GM12875 (cell line): ENCODE data around the gene SHOX.
"Not testable (repeated sequence)": the region's sequence is repeated elsewhere in the genome, so short reads cannot be mapped to it uniquely, and the experiment has no call there.

Source experiments
- H3K4me3 ChIP-seq: one replicate; pipeline ENCODE4 v1.5.1; 2011; ENCODE audit warnings: low read depth, low read length, control low read depth
- TF ChIP-seq, protein P1 (sequence below): IDR thresholded peaks from 2 replicates; pipeline ENCODE4 v1.5.1; 2011; ENCODE audit warnings: low read depth, mild to moderate bottlenecking, control low read depth, inconsistent platforms, low read length, moderate library complexity, borderline replicate concordance; ENCODE audit not compliant: insufficient read depth

Gene SHOX

DNA sequence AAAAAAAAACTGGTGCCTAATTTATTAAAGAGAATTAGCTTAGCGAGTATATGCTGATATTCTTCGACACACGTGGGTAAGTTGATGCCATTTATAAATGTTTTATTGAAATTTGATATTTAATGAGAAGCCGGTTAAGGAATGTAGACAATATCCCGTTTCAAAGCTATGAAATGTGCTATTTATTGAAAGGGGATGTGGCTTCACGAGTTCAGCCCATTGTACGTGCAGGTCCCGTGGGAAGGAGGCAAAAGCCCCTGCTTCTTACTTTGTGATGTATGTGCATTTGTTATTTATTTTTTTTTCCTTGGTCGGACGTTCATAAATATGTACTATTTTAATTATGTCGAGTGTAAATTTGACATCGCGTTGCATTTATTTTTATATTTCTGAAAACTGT, 20.2 kb downstream of the SHOX start:
- TF ChIP-seq, protein P1, sequence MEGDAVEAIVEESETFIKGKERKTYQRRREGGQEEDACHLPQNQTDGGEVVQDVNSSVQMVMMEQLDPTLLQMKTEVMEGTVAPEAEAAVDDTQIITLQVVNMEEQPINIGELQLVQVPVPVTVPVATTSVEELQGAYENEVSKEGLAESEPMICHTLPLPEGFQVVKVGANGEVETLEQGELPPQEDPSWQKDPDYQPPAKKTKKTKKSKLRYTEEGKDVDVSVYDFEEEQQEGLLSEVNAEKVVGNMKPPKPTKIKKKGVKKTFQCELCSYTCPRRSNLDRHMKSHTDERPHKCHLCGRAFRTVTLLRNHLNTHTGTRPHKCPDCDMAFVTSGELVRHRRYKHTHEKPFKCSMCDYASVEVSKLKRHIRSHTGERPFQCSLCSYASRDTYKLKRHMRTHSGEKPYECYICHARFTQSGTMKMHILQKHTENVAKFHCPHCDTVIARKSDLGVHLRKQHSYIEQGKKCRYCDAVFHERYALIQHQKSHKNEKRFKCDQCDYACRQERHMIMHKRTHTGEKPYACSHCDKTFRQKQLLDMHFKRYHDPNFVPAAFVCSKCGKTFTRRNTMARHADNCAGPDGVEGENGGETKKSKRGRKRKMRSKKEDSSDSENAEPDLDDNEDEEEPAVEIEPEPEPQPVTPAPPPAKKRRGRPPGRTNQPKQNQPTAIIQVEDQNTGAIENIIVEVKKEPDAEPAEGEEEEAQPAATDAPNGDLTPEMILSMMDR, result no peak
- no peak overlapping the region for H3K4me3 ChIP-seq

DNA sequence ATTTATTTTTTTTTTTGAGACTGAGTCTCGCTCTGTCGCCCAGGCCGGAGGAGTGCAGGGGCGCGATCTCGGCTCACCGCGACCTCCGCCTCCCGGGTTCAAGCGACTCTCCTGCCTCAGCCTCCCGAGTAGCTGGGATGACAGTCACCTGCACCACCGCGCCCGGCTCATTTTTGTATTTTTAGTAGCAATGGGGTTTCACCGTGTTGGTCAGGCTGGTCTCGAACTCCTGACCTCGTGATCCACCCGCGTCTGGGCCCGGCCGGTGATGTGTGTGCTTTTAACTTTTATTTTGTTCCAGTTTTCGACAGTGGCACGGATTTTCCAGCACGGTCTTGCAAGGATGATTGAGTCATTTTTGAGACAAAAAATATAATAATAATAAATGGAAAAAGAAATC, 21.3 kb downstream of the SHOX start:
- not testable (repeated sequence) for H3K4me3 ChIP-seq

DNA sequence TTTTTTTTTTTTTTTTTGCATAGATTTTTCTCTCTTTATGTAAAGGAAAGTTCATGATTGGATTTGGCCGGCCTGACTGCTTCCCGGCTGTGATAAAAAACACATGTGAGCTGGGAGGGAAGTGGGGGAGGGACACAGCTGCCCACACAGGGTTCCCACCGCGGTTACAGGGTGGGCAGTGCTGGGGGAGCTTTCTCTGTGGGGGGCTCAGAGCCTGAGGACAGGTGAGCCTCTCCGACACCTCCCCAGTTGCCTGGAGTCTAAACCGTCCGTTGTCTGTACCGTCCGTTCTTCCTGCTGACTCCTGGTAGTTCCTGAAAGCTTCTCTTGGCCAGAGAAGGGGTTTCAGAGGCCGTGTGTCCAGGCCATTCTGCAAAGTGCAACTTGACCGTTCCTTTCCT, 21.8 kb downstream of the SHOX start:
- H3K4me3 ChIP-seq, result no peak overlapping the region
- TF ChIP-seq, protein P1, result no peak

DNA sequence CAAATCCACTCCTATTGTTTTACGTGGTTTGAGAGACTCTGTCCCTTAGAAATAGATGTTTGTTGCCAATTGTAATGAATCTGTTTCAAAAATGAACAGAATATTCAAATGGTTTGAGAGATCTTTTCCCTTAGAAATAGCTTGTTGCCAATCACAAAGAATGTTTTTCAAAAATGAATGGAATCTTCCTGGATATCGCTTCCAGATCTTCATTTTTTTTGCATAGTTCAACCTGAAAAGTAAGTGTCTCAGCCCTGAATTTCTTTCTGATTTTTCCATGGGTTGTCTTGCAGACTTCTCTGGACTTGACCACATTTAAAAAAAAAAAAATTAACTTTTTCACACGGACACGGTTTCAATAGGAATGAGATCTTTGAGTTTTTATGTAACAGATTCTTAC, 22.7 kb downstream of the SHOX start:
- TF ChIP-seq, protein P1, result no peak
- H3K4me3 ChIP-seq, result no peak overlapping the region

DNA sequence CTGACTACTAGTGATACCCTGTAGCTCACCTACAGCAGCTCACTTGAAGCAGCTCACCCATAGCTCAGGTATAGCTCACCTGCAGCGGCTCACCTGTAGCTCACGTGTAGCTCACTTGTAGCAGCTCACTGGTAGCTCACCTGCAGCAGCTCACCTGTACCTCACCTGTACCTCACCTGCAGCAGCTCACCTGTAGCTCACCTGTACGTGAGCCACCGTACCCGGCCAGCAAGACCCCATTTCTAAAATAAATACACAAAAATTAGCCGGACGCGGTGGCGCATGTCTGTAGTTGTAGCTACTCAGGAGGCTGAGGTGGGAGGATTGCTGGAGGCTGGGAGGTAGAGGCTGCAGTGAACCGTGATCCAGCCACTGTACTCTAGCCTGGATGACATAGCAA, 30.6 kb downstream of the SHOX start:
- TF ChIP-seq, protein P1, result no peak

DNA sequence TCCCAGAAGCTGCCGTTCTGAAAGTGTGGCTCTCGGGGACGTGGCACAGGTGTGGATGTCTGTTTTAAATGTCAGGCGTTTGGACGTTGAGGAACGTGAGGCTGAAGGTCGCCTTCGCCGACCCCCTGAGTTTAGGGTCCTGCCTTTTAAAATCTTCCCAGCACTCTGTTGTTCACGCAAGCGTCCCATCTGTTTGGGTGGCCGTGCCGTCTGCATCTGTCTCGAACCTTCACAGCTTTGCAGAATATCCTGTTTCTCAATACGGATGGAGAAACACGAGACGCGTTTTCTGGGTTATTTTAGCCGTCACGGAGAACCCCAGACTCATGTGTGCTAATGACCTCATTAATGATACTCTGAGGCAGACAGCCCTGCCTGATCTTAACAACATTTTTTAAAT, 31.5 kb downstream of the SHOX start:
- H3K4me3 ChIP-seq, result no peak overlapping the region
- TF ChIP-seq, protein P1, result no peak

More for the DNA sequence above, 30.6 kb downstream of the SHOX start:
- no peak overlapping the region for H3K4me3 ChIP-seq

DNA sequence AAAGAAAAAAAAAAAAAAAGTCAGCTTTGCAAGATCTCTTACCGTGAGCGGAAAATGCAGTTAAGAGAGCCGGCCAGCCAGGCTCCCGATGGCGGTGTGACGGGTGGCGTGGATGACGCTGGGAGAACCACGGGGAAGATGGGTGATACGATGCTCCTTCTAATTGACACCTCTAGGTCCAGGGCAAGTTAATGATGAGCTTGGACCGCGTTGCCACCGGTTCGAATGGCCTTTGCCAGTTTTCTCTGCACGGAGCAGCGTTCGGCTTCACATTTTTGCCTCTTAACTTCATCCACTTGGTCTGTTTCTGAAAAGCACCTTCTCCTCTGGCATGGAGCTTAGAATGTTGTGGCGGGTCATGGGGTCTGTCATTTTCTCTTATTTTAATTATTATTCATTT, 33.2 kb downstream of the SHOX start:
- H3K4me3 ChIP-seq, result no peak overlapping the region
- TF ChIP-seq, protein P1, result no peak

DNA sequence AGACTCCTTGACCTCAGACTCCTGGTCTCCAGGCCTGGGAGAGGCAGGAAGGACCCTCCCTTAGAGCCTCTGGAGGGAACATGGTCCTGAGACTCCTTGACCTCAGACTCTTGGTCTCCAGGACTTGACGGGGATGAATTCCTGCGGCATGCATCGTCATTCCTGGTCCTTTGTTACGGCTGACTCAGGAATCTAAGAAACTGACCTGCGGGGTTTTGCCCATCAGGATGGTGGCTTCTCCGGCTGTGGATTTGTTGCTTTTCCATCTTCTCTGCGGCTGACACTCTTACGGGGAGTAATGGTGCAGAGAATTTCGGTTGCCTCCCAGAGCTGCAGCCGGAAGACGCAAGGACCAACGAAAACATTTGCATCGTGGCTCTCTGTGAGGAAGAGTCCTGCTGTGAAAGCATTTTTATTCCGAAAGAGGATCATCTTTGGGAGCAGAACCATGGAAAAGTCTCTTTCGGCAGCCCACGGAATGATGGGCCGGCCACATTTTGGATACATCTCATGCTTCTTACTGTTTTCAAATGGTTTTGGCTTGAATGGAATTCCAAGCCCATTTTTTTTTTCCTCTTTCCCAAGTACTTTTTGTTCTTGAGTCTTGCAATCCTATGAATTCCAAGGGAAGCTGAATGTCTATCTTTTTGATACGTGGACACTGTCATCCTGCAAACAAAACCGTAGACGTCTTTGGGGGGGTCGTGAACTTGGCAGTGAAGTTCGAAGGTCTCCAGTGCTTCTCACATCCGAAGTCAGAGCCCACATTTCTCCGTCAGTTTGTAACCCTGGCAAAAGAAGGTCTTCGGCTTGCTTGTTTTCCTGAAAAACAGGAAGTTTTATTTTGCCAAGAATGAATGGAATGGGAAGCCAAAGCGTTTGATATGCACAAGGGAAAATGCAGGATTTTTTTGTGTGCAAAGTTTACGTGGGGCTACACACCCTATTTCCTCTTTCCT, 36.5 kb downstream of the SHOX start:
- TF ChIP-seq, protein P1, result no peak
- no peak overlapping the region for H3K4me3 ChIP-seq
